Measurements from ENCODE around the gene PPP6R2. TPM values are rescaled to one million over a fixed set of nuclear protein-coding genes. Genes with fewer than 3 reads are reported as not detected.

Gene PPP6R2
- total and polyA plus RNA-seq, 2 of the 4 experiments (the other 2 are of a cell fraction): 49.2 to 51.6 TPM

GRCh38 chr22:50317178-50317577 is 25.9 kb upstream of the PPP6R2 start:
- no peak overlapping the region for H3K4ac ChIP-seq (ENCODE audit: low read depth, low read length)
- H3K4me2 ChIP-seq (ENCODE audit: low read depth, low read length): no peak overlapping the region
- no peaks in the 10 kb centered on the region for H3K9me1 ChIP-seq (ENCODE audit: insufficient read depth, low read length)
- no peak overlapping the region for H3K18ac ChIP-seq (ENCODE audit: low read depth, low read length)
- no peak overlapping the region for H3K14ac ChIP-seq (replicated peaks; ENCODE audit: low read depth, low read length)
- no peaks in the 10 kb centered on the region for H3K79me1 ChIP-seq (ENCODE audit: low read depth in 1 of 2, low read length in 2 of 2)
- peaks cover 3% of the 10 kb centered on the region; the same call in 1 of the 2 replicates for H3K27me3 ChIP-seq (ENCODE audit: control insufficient read depth, insufficient read depth, low read length)
- TF ChIP-seq CTCF (conservative IDR thresholded peaks at IDR 0.05; ENCODE audit: low read depth, low read length) (no peak), SMC3 (IDR thresholded peaks at IDR 0.05; ENCODE audit: low read depth, low read length) (no peak), CHD1 (IDR thresholded peaks at IDR 0.05; ENCODE audit: low read depth, low read length) (no peak), USF2 (IDR thresholded peaks at IDR 0.05; ENCODE audit: low read depth, low read length) (no peak)
- no peak overlapping the region for H4K8ac ChIP-seq (ENCODE audit: low read depth in 2 of 2, low read length in 2 of 2)
- ChIA-PET CTCF (no interaction called here), POLR2A (ENCODE audit: unreplicated experiment) (no interaction called here)
- H3K56ac ChIP-seq (ENCODE audit: extremely low read depth, insufficient read depth, low read length): no peak overlapping the region
- H3K23ac ChIP-seq (ENCODE audit: low read depth, low read length): no peak overlapping the region
- H2AFZ ChIP-seq (replicated peaks; ENCODE audit: low read length, poor library complexity): no peak overlapping the region
- H3K4me3 ChIP-seq (ENCODE audit: insufficient read depth, low read depth, low read length): no peak overlapping the region
- no peak overlapping the region for H2AK5ac ChIP-seq (ENCODE audit: low read depth, low read length)
- 84% methylated on average over 5 of the region's 9 CpGs; no CpG with 5 or more reads in 1 of the 2 experiments for WGBS, 2 experiments (ENCODE audit: extremely low coverage in 2 of 2, insufficient read length in 1 of 2)
- no peaks in the 10 kb centered on the region for H4K20me1 ChIP-seq (ENCODE audit: insufficient read depth, low read length)
- ATAC-seq (ENCODE audit: low read depth) (no peak), DNase-seq (no peak)
- BruUV-seq (replicated peaks): no TSS peak
- H4K91ac ChIP-seq (ENCODE audit: insufficient read depth, low read depth, low read length): no peak overlapping the region
- no peaks in the 10 kb centered on the region for H3K9me3 ChIP-seq (ENCODE audit: control insufficient read depth, insufficient read depth, low read length)
- H3K9ac ChIP-seq (ENCODE audit: low read depth, low read length): no peak overlapping the region
- no peak overlapping the region for H2BK15ac ChIP-seq (ENCODE audit: low read depth, low read length)
- in situ Hi-C loops (cut with MboI; ENCODE audit: low sequenced_read_pairs): no loop called here
- H3K4me1 ChIP-seq (ENCODE audit: control insufficient read depth, insufficient read depth, low read length): no peaks in the 10 kb centered on the region
- intact Hi-C loops (cut with micrococcal nuclease): no loop called here
- H3K27ac ChIP-seq (ENCODE audit: insufficient read depth, low read length): no peak overlapping the region
- dilution Hi-C loops (cut with HindIII; ENCODE audit: low sequenced_read_pairs, unreplicated experiment): no loop called here
- no peak overlapping the region for H2AK9ac ChIP-seq (replicated peaks; ENCODE audit: low read depth, low read length, poor library complexity)
- no peak overlapping the region for H2BK120ac ChIP-seq (ENCODE audit: low read depth, low read length)
- H3K36me3 ChIP-seq (ENCODE audit: control insufficient read depth, insufficient read depth, low read length): no peaks in the 10 kb centered on the region
- no peak overlapping the region for H2BK5ac ChIP-seq (ENCODE audit: low read depth, low read length, poor library complexity, severe bottlenecking)
- no peak overlapping the region for H2BK20ac ChIP-seq (ENCODE audit: low read depth, low read length)
- H4K5ac ChIP-seq (ENCODE audit: low read depth, low read length): no peak overlapping the region
